Subcutaneous adipose tissue (tissue), 4 donors: ENCODE measurements around the gene PXK. TPM values are rescaled to one million over a fixed set of nuclear protein-coding genes. Genes with fewer than 3 reads are reported as not detected.

Experiments
- total RNA-seq, 4 donors: library from RNA; depleted of rRNA; stranded (reverse); fragments of >200 nt; gene quantifications; one replicate each; pipeline ENCODE4 v1.1.0, GENCODE V29; 2016
- TF ChIP-seq, protein P1 (sequence below): fragments of 450-650 bp; IDR thresholded peaks from one replicate; pipeline ENCODE4 v1.5.1; 2016; ENCODE audit warnings: low read depth, mild to moderate bottlenecking, control low read depth, antibody characterized with exemption, moderate library complexity

PXK gene
- total RNA-seq, 4 donors from 2014 or later, result 27.1 to 53.6 (median 30.7) TPM

DNA sequence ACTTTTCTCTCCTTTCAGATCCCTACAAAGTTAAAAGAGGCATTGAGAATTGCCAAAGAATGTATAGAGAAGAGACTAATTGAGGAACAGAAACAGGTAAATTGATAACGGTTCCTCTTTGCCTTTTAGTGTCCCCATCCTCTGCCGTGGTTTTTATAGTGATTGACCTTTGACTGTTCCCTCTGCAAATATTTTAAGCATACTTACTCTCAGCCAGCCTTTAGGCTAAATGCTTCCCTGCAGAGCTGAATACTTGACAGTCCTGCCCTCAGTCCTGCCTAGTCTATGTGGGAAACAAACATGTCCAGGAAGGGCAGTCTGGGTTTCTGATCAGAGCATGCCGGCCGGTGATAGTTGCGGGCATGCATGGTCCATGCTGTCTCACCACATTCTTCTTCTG, 76.2 kb downstream of the PXK start:
- TF ChIP-seq, protein P1, sequence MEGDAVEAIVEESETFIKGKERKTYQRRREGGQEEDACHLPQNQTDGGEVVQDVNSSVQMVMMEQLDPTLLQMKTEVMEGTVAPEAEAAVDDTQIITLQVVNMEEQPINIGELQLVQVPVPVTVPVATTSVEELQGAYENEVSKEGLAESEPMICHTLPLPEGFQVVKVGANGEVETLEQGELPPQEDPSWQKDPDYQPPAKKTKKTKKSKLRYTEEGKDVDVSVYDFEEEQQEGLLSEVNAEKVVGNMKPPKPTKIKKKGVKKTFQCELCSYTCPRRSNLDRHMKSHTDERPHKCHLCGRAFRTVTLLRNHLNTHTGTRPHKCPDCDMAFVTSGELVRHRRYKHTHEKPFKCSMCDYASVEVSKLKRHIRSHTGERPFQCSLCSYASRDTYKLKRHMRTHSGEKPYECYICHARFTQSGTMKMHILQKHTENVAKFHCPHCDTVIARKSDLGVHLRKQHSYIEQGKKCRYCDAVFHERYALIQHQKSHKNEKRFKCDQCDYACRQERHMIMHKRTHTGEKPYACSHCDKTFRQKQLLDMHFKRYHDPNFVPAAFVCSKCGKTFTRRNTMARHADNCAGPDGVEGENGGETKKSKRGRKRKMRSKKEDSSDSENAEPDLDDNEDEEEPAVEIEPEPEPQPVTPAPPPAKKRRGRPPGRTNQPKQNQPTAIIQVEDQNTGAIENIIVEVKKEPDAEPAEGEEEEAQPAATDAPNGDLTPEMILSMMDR, result no peak

GRCh38 chr3:58409663-58410062, 77.0 kb downstream of the PXK start:
- TF ChIP-seq, protein P1, result no peak

DNA sequence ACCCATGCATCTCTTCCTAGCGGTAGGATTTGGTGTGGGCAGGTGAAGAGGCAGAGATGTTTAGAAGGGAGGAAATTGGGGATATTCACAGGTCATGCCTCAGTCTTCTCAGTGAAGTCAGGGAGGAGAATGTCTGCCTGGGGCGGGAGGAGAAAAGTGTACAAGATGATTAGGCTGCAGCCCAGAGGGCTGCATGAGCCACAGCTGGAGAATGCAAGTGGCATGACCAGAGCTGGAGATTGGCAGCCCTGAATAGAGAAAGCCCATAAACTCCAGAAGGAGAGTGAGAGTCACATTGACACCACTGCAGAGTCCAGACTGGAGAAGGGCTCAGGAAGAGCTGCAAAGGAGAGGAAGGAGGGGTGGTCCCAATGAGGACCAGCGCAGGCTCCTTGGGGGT, 78.3 kb downstream of the PXK start:
- TF ChIP-seq, protein P1, result no peak

- TF ChIP-seq, protein P1, result no peak
Observed at GRCh38 chr3:58411851-58412830, 79.4 kb downstream of the PXK start.

GRCh38 chr3:58414538-58415197, 82.0 kb downstream of the PXK start:
- TF ChIP-seq, protein P1, result no peak

DNA sequence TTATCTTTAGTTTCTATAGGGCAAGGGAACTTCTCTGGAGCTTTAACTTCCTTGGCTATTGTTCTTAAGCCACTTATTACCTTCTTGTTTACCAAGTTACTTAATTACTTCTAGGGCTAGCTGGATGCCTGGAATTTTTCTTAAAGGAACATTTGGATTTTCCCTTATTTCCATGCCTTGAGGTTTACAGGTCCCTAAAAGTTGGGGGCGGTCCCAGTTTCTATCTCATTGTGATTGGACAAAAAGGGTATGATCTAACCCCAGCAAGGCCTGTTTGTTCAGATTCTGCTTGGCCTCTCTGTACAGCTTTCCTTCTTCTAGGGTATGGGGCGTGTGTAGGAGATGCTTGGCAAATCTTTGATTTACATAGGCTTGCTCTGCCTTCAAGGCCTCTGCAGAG, 83.5 kb downstream of the PXK start:
- TF ChIP-seq, protein P1, result no peak

DNA sequence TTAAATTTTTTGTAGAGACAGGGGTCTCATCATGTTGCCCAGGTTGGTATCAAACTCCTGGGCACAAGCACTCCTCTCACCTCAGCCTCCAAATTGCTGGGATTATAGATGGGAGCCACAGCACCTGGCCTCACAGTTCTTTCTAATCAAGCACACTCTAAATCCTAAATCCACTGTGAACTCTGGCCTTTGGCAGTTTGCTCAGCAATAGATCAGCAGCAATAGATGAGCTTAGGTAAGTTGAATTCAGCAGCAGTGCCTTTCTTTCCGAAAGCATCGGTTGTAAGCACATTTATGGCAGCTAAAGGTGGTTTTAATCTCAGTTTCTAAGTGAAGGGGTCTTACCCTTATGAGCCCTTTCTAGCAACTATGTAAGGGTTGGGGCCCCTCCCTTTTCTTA, 84.4 kb downstream of the PXK start:
- TF ChIP-seq, protein P1, result no peak
